Myocyte (in vitro differentiated cells): ENCODE data around the gene CHD6. TPM values are rescaled to one million over a fixed set of nuclear protein-coding genes. Genes with fewer than 3 reads are reported as not detected.
A peak's percentile ranks its signal among the peaks of the same experiment; 100 is the strongest.

Source experiments
- DNase-seq: peaks from one replicate; pipeline ENCODE4 v3.0.0-alpha.2; 2012; ENCODE audit warnings: low read depth
- total RNA-seq: library from RNA; depleted of rRNA; stranded (reverse); fragments of >200 nt; gene quantifications from 2 replicates; pipeline ENCODE4 v1.2.3, GENCODE V29; 2014

The CHD6 gene
- total RNA-seq, 1 donor from 2014 or later: 18.2 TPM

DNA sequence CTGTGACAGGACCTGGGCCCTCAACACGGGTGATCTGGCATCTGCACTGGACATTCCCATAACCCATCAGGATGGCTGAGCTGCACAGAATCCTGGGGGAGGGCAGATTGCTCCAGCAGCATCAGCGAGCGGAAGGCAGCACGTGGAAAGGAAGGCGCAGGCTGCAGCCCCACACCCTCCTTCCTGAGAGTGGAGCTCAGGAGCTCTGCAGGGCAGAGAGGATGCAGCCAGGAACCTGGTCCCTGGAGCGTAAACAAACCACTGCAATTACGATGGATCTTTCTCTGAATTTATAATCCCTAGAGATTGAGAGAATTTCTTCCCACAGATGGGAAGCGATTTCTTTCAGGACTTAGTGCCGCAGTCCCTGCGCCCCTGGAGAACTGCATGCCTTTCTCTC lies 211.8 kb downstream of the CHD6 start:
- no peak for DNase-seq

DNA sequence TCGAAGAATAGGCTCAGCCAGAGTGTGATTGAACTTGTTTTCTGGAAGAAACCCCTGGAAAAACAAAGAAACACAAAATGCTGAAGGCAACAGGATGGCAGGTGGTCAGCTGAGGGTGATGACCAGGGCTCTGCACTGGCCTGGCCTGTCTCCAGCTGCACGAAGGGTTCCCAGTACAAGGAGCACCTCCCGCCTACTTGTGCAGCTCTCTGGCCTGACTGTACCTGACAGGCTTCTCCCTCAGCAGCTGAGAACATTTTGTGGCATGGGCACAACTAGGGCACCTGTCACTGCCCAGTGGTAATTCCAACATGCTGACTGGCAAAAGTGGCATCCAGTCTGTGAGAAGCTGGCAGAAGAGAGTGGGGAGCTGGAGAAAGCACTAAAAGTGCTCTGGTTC lies 212.7 kb downstream of the CHD6 start:
- DNase-seq: peak; percentile 88

DNA sequence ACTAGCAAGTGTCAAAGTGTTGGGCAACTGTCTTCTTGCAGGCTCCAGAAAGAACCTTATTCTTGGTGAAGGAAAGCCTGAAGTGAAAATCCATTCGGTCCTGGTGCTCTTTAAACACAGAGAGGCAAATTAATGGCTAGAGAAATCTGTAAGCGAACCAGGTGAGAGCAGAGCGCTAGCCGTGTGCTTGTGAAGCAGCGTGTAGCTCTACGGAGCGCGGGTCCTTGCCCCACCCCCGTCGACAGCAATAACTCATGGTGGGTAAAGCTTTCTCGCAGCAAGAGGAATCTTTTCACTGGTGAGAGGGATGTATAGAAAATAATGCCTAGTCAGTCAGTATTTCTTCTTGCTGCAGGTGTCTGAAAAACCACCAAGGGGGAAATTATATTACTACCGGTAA lies 214.6 kb downstream of the CHD6 start:
- DNase-seq: no peak

DNA sequence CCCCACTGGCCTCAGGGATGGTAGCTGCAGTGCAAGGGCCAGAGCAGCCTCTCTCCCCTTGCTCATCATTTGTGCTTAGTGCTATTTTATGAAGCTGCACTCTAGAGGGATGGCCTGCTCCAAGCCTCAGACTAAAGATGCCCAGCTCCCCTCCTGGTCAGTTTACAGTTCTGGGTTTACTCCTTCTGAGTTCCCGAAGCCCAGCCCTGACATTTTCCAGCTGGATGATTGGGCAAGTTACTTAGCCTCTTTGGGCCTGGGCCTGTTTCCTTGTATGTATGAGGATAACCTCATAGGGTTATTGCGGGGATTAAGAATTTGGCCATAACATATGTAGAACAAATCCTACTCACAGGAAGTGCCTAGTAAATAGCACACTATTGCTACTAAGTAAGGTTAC lies 219.8 kb downstream of the CHD6 start:
- no peak for DNase-seq

DNA sequence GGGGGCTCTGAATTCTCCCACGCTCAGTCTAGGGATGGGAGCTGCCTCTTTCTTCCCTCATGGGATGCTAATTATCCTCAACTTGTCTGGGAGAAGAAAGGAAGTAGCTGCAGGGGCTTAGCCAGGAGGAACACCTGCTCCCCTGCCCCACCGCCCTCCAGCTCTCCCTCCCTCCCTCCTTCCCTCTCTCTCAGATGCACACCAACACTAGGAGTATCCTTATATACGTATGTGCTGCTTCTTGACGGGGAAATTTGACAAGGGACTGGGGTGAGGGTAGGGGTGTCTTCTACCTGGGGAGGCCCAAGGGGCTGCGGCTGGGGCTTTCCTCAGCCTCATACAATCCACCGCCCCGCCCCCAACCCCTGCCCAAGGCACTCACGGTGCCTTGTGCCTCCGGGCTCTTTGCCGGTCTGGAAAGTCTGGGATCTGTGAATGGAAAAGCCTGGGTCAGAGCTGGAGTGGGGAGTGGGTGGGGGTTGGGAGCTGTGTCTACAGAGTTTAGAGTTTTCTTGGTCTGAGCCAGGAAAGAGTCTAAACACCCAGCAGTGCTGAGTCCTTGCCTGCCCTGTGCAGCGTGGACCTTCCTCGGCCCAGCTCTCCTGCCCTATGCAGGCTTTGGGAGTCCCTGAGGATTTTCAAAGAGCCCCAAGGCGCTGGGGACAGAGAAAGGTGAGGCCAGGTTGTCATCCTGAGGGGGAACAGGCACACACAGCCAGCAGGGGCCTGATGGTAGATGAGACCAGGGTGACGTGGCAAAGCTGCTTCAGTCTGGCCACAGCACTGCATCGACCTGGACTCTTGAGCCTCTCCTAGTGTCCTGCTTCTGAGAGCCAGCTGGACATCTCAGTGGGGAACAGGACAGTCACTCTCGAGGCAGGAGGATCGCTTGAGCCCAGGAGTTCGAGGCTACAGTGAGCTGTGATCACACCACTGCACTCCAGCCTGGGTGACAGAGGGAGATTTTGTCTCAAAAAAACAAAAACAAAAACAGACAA lies 222.2 kb downstream of the CHD6 start:
- DNase-seq: no peak

DNA sequence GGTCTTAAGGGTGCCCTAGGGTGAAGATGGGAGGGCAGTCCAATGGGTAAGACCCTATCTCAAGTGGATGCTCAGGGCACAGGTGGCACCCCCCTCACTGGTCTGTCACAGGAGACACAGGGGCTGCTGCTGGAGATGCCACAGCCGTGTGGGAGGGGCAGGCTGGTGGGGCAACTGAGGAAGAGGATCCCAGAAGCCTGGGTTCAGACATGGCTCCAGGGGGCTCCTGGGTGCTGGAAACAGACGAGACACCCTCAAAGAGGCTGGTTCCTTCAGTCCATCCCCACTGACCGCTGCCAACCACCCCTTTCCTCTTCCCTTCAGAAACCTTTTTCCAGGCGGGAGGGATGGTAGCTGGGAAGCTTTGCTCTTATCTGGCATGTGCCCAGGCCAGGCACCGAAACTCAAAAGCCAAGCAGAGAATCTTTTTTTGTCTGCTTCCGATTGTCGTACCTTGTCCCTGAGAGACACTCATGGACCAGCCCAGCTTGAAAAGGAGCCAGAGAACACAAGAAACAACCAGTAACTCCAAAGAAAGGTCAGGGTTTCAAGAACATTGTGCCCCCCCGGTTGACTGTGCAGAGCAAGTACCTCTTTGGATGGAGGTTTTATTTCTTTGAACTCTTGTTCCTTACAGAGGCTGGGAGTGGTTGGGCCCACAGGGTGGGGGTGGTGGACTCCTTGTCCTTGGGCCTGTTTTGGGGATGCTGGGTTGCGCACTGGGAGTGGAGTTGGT lies 223.1 kb downstream of the CHD6 start:
- DNase-seq: no peak

DNA sequence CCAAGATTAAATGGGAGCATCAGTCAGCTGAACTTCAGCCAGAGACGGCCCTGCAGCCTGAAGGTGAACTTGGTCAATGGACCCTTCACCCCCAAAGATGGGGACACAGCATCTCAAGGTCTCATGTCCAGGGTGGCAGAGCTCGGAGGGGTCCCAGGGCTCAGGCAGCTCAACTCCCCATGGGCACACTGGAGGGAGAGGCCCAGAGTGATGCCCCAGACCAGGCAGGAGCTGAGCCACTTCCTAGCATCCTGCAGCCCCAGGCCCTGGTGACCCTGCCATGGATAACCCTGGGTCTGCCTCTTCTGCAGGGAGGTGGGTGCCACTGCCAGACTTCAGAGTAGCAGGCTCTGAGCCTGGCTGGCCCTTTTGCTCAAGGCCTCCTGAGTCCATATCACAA lies 224.1 kb downstream of the CHD6 start:
- no peak for DNase-seq

DNA sequence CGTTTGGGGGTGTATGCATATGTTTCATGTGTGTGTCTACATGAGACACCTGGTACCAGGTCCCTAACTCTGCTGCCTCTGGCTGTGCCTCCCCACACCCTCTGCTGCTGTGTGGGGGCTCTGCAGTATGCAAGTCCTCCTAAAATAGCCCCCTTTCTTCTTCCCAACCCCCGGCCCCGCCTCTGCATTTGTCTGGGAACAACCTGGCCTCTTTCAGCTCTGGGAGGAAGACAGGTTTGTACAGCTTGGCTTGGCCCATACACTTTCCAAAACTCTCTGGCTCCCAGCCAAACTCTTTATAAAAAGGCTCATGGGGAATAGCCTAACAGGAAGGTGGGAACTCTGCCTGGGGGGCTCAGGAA lies 224.5 kb downstream of the CHD6 start:
- DNase-seq: no peak

DNA sequence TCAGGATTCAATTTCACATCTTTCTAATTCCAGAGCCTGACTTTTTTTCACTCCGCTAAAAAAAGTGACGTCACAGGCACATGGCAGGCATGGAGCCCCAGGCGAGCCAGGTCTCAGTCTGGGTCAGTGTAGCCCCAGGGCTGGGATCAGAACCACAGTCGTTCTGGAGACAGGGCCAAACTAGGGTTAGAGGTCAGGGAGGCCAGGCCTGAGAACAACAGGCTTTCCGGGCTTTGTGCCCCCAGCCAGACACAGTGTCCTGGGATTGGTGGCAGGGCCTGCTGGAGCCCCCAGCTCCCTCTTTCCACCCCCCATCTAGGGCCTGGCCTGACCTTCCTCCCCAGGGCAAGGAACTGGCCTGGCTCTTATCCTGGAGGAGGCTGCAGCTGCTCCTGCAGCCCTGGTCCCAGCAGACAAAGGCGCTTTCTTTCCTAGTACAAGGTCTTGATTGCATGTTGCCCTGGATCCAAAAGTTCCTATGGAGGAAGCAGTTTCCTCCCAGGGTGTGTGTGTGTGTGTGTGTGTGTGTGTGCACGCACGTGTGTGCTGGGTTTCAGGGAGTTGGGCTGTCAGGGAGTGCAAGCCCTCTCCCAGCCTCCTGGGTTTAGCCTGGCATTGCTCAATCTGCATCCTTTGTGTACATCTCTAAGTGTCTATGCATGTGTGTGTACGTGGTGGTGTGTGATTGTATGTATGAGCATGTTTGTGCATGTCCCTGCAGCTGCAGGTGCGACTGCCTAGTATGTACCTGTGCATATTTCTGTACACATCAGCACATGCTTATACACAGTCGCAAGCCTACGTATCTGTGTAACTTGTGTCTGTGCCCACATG lies 225.1 kb downstream of the CHD6 start:
- no peak for DNase-seq

DNA sequence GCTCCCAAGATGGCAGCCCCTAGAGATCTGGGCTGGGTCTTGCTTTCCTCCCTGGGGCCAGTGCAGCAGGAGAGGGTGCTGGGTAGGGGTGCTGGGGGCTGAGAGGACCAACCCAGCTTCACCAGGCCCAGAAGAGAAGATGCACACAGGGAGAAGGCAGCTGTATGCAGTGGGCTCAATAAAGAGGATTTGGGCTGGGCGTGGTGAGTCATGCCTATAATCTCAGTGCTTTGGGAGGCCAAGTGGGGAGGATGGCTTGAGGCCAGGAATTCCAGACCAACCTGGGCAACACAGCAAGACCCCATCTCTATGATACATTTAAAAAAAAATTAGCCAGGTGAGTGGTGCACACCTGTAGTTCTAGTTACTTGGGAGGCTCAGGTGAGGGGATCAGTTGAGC lies 225.9 kb downstream of the CHD6 start:
- DNase-seq: no peak

DNA sequence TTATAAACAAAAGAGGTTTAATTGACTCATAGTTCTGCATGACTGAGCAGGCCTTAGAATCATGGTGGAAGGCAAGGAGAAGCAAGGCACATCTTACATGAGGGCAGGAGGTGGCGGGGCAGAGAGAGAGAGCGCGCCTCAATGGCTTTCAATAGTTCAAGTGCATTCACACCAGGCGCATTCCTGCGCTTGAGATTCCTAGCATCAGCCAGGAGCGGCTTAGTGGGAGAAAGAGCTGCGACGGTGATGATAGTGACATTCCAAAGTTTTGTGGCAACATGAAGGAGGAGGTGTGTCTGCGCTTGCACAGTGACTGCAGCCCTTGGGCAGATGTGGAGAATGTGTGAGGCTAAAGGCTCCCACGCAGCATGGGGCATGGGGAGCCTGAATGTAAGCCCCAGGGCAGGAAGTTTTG lies 226.6 kb downstream of the CHD6 start:
- no peak for DNase-seq

DNA sequence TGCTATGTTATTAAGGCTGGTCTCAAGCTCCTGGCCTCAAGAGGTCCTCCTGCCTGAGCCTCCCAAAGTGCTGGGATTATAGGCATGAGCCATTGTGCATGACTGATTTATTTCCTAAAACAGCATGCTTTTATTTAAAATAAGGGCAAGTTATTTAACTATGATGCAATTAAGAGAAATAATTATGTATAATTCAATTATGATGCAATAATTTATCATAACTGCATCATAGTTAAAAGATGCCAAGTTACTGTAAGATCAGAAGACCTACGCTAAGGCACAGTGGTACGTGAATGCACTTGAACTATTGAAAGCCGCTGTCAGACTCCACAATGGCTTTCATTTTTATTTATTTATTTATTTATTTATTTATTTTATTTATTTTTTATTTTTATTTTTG lies 227.3 kb downstream of the CHD6 start:
- no peak for DNase-seq

DNA sequence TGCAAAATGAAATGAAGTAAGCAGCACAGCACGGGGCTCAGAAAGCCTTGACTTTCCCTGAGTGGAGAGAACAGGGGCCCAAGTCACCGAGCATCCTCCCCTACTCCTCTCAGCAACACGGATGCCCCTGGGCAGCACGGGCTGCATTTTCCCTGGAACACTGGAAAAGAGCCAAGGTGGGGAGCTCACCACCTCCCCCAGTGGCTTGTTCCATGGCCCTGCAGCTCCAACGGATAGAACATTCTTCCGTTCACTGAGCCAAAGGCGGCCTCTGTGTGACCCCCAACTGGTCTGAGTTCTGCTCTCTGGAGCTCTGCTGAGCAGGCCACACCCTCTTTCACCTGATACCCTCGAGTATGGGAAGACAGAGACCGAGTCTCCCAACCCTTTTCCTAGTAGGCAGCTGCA lies 230.7 kb downstream of the CHD6 start:
- no peak for DNase-seq

DNA sequence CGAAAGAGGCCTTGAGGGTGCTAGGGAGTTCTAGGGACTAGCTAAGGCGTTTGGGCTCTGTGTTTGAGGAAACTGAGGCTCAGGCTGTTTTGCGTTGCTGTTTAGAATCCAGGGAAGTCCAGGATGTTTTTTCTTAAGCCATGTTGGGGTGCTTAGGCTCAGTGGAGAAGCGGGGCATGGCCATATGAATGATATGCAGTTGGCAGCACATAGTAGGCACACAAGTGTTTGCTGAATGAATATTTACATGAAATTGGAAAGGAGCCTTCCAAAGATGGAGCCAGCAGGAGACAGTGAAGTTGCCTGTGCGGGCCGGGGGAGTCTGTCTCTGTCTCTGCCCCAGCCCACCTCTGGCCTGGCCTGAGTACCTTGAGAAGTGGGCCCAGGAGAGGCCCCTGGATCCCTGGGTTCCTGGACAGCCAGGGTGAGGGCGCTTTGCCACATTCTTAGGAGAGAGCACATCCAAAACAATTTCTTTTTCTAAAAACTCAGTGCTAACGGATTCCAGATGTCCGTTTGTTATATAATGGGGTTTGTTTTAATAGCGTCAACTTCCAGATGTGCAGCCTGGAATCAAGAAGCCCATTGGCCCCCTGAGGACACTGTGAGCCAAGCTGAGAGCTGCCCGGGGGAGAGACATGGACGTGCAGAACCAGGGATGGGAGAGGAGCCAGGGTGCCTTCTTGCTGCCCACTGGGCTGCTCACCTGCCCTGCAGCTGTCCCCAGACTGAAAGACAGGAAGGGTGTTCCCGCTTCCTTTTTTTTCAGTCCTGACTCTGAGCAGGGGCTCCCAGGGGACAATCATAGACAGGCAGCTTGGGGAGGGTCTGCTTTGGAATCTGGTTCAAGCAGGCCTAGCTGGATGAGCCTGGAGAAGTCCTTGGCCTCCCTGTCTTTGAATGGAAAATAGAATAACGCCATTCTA lies 231.4 kb downstream of the CHD6 start:
- no peak for DNase-seq

DNA sequence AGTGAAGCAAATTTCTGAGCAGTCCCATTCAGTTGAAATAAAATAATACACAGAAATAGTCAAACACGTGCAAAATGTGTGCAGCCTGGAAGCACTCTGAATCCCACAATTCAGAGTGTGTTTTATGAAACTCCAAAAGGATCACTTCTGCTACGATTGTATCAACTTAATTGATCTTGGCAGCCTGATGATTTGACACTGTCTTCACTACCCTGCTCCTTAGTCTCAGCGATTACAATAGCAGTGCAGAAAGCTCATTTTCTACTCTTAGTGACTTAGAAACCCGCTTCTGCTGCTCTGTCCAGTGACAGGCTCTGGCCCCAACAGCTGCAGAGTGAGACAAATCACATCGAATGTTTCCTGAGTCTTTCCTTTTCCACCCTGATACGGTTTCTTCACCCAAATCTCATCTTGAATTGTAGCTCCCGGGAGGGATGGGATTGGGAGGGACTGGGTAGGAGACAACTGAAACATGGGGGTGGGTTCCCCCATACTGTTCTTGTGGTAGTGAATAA lies 235.3 kb downstream of the CHD6 start:
- DNase-seq: no peak

DNA sequence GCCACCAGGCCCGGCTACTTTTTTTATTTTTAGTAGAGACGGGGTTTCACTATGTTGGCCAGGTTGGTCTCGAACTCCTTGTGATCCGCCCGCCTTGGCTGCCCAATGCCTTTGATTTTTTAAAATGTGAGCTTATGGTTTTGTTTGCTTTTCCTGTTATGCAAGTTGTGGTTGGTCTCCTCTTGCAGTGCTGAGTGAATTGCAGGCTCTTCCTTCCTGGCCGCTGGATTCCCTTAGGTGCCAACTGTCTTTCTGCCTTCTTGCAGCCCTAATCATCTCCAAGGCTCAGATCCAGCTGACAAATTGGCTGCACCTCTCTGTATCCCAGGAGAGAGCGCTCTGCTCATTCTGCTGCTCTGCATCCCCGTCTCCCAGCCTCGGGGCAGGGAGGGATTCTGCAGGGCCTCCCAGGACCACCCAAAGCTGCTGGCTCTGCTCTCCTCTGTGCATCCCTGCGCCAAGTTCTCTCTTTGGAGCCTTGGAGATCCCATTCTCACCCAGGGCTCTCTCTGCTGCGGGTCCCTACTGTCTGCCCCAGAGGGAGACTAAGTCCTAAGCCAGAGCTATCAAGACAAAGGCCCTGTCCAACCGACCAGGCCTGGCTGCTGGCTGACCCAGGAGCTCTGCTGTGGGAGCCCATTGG lies 237.5 kb downstream of the CHD6 start:
- no peak for DNase-seq

DNA sequence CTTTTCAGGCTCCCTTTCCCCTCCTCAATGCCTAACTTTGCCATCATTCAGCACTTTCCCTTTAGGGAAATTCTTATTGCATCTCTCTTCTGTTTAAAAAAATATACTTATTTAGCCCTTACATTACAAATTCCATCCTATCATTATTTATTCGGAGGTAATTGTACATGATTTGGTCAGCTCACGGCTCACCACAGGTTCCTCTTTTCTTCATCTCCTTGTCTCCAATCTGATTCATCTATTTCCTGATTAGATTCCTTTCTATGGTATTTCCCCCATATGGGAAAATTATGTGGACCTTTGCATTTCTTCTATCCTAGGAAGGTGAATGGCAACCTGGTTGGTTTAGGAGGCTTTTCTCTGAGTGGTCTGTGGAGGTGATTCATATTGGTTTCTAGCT lies 238.6 kb downstream of the CHD6 start:
- DNase-seq: no peak

DNA sequence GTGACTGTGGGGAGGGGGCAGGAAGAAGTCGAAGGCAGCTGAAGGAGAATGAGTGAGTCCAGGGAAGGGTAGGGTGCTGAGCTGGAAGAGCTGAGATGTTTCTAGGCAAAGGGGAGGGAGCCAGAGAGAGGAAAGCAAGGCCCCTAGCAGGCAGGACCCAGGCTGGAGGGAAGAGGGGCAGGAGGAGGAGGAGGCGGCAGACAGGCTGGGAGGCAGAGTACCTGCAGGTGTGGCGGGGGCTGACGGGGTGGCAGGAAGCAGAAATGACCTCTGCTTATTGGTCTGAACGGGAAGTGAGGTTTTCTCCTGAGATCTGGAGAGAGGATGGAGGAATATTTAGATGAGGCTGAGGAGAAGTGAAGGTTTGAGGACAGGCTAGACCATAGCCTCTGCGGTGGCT lies 240.9 kb downstream of the CHD6 start:
- DNase-seq: no peak

DNA sequence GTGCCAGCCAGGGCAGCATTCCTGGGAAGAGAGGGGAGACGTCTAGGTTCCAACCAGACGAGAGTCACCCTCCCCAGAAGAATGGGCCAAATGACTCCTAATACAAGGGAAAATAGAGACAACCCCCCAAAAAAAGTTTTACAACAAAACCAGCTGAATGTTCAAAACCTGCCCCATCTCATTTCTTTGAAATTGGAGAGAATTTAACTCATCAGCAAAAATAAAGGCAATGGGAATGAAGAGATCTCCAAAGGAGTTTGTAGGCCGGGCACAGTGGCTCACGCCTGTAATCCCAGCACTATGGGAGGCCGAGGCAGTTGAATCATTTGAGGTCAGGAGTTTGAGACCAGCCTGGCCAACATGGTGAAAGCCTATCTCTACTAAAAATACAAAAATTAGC lies 241.8 kb downstream of the CHD6 start:
- no peak for DNase-seq

DNA sequence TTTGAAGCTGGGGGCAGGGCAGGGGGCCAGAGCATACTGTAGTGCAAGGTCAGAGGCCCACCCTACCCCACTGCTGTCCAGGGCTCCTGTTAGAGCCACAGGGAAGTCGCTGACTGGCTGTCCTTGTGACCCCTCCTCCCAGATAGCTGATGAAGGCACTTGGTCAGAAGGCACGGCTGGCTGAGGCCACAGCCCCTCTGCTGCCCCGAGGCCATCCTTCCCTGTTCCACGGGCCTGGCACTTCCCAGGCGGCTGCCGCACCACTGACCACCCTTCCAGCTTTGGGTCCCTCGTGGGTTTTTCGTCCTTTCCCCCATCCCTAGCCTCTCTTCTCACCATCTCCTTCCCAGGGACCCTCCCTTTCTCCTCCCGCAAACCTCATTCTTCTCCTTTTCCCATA lies 242.3 kb downstream of the CHD6 start:
- no peak for DNase-seq
